Stimulated activated CD4-positive, alpha-beta T cell treated with anti-CD3 and anti-CD28 coated beads, Interleukin-15, amount 100 ng/mL, for 24 hours (primary cell): ENCODE data around the gene ZNF565.
A peak's percentile ranks its signal among the peaks of the same experiment; 100 is the strongest.
"Not testable (repeated sequence)": the region's sequence is repeated elsewhere in the genome, so short reads cannot be mapped to it uniquely, and the experiment has no call there.

Experiments
- DNase-seq: peaks from one replicate; pipeline ENCODE4 v3.0.0-alpha.2; 2020

ZNF565 gene

DNA sequence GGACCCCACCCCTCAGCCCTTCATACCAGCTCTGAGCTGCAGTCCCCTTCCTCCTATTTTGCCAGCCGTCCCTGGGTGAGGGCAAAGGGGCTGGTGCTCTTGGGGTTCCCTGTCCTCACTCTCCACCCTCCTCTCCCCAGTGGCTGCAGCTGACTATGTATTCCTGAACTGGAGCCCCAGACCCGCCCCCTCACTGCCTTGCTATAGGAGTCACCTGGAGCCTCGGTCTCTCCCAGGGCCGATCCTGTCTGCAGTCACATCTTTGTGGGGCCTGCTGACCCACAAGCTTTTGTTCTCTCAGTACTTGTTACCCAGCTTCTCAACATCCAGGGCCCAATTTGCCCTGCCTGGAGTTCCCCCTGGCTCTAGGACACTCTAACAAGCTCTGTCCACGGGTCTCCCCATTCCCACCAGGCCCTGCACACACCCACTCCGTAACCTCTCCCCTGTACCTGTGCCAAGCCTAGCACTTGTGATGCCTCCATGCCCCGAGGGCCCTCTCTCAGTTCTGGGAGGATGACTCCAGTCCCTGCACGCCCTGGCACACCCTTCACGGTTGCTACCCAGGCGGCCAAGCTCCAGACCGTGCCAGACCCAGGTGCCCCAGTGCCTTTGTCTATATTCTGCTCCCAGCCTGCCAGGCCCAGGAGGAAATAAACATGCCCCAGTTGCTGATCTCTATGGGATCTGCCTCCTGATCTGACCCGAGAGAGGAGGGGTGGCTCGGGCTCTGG lies 64.6 kb downstream of the ZNF565 start:
- no peak for DNase-seq

DNA sequence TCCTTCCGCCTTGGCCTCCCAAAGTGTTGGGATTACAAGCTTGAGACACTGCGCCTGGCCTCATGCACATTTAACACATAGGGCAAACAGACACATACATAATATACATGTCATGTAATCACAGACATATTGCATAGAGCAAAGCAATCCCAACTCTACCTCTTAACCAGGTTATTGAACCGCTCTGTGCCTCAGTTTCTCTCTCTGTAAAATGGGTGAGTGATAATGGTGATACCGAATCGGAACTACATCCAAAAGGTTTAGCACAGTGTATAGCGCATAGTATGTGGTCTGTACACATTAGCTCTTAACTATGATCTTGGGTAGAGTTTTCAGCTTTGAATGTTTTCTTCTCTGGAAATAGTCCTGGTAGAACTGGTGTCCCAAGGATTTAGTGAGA lies 69.8 kb downstream of the ZNF565 start:
- no peak for DNase-seq

DNA sequence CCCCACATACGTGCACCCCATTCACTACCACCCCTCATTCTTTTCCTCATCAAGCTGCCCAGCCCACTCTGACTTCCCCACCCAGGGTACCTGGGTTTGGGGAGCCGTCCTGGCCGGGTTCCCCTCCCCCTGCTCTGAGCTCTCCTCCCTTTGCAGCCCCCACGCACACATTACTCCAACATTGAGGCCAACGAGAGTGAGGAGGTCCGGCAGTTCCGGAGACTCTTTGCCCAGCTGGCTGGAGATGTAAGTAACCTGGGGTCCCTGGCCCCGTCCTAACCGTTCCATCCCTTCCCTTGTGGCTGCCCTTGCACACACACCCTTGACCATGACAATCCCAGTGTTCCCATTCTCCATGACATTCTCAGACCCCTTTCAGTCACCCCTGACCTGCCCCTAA lies 72.0 kb downstream of the ZNF565 start:
- DNase-seq: no peak

DNA sequence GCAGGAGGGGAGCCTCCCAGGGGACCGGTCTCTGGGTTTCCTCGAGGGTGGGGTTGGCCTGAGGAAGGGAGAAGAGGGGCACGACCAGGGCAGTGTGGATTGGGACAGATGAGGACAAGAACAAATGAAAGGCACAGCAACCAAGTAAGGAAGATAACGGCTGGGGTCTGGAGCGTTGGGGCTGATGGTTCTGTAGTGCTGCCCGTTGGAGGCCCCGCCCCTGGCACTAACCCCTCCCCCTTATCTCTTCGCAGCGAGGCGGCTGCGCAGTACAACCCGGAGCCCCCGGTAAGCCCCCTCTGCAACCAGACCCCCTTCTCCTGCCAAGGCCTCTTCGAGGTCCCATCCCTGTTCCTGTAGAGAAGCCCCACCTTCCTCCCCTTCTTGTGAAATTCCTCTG lies 72.4 kb downstream of the ZNF565 start:
- DNase-seq: no peak

DNA sequence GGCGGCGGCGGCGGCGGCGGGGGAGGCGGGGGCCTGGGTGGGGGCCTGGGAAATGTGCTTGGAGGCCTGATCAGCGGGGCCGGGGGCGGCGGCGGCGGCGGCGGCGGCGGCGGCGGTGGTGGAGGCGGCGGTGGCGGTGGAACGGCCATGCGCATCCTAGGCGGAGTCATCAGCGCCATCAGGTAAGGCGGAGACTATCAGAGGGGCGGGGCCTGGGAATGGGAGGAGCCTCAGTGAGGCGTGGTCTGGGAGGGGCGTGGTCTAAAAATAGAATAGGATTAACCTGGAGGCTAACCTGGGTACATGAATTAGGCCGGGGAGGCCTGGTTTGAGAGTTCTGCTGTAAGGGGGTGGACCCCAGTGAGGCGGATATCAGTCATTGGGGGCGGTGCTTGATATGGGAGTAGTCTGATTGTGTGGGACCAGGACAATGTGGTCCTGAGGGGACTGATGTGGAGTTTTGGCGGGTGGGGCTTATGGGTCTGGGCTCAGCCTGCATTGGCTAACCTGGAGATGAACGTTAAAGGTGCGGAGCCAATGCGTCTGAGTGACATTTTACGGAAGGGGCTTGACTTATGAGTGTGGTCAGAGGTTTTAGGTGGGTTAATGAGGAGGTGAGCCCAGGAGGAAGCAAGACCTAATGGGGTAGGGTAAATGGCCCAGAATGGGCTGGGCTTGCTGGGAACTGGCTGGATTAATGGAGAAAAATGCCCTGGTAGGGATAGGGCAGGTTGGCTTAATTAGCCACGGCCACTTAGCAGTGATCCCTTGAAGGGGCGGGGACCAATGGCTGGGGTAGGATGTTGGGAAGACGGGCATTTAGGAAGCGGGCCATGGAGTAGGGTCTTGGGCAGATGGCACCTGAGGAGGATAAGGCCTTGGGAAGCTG lies 73.2 kb downstream of the ZNF565 start:
- DNase-seq: peak; percentile 89

DNA sequence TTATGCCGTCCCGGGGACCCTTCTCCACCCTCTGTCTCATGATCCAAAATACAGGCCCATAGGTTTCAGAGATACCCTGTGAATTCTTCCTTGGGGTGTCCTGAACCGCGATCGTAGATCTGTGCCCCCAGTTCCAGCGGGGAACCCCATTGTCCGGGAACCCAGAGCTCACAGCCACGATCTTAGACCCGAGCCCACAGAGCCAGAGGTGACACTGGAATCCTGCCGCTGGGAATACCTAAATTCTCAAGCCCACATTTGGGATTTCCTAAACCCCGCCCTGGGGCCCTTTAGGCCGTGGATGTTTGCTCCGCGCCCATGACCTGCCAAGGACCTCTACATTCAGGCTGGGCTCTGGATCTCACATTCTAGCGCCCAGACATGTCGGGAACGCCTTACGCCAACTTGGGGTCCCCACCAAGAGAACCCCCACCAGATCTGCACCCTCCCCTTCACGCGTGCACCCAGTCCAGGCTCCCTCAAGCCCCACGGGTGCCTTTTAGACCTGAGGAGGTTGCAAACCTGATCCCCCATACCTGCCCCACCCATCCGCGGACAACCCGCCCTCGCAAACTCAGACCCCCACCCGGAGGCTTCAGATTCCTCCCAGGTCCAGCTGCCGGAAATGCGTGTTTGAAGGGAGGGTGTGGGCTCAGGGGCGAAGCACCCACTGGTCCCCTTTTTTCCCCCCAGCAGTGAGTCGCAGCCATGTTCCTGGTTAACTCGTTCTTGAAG lies 74.0 kb downstream of the ZNF565 start:
- peak; percentile 68 for DNase-seq

DNA sequence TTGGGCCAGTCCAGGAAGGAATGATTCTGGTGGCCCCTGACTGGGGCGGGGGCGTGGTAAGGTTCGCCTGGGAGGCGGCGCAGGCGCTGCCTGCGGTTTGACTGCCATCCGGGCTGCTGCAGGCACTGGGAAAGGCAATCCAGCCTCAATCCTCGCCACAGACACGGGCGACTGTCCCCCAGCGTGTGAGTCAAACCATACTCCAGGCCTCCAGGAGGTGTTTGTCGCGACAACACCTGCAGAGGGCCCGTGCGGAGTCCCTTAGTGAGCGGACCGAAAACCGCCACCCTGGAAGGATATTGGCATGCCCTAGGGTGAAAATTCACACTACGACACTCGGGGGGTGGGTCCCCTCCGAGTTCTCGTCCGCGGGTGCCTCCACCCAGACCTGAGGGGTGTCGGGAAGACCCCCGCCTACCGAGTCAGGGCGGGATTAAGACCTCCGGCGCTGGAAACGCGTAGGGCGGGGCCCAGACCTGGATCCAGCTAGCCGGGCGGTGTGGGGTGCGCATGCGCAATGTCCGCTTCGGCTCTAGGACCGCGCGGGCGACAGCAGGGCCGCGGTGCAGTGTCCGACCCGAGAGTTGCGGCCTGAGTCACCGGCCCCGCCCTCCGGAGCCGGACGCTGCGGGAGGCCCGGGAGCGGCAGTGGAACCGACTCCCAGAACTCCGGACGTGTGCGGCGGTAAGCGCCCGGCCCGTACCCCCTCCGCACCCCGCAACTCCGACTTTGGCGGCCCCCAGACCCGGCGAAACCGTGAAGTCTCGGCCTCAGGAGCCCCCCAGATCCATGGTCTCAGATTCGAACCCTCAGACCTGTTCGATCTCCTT lies 74.8 kb downstream of the ZNF565 start, which contains the start of gene CAPNS1:
TSS of gene CAPNS1 (plus strand) at position 594 of the 831 bp plus-strand sequence. CDS start 946 bp downstream, outside the sequence.
- DNase-seq: peak; percentile 96

DNA sequence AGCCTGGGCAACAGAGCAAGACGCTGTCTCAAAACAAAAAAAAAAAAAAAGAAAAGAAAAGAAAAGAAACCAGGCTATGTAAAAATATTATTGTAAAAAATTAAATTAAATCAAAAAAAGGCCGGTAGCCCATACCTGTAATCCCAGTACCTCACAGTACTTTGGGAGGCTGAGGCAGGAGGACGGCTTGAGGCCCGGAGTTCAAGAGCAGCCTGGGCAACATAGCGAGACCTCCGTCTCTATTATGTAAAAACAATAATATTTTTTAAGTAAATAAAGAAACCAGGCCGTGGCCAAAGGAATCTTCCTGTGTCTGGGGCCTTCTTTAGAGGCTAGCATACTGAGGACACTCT lies 75.4 kb downstream of the ZNF565 start:
- no peak for DNase-seq

DNA sequence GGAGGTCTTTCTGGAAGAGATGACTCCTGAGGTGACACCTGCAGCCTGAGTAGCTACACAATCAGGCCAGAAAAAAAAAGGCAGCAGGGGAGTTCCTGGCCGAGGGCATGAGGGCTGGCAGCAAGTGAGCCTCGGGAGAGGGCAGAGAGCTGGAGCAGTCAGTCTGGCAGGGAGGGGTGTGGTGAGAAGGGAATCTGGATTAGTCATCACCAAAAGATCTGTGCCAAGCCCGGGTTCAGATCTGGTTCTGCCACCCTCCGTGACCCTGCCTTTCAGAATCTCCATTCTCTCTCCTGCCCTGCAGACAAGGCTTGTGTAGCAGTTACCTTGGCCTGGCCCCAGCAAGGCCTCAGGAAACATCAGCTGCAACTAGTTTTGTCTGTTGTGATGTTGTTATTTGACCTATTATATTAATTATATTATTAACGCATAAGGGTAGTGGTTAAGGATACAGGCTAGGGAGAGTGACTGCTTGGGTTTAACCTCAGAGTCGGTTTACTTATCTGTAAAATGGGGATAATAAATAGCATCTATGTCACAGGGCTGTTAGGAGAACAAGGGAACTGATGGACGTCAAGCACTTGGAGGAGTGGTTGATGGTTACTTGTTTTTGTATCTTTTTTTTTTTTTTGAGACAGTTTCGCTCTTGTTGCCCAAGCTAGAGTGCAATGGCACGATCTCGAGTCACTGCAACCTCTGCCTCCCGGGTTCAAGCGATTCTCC lies 77.3 kb downstream of the ZNF565 start:
- peak; percentile 25 for DNase-seq

DNA sequence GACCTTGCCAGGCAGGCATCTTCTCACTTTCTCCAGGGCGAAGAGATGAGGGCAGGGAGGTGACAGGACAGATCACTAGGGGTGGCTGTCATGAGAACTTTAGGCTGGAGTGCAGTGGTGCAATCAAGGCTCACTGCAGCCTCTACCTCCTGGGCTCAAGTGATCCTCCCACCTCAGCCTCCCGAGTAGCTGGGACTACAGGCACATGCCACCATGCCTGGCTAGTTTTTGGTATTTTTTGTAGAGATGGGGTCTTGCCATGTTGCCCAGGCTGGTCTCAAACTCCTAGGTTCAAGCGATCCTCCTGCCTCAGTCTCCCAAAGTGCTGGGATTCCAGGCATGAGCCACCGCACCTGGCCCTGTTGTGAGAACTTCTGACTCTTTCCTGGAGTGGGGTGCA lies 79.6 kb downstream of the ZNF565 start:
- DNase-seq: not testable (repeated sequence)
